ENCODE data around the gene BTN1A1.

DNA sequence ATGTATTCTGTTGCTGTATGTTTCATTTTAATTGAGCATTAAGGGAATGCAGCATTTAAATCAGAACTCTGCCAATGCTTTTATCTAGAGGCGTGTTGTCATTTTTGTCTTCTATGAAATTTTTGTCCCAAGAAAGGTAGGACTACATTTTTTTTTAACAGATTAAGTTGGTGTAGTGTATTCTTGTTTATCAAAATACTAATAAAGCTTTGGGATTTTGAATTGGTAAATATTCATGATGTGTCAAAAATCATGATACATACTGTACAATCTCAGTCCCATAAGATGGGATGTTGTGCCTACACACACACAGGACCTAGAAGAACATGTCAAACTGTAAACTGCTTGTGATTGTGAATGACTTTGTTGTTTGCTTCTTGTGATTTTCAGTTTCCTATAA lies 26.8 kb downstream of the BTN1A1 start:
- TF ChIP-seq CTCF (IDR thresholded peaks at IDR 0.05) (no peak), TCF7L2 (IDR thresholded peaks at IDR 0.05; ENCODE audit: low read depth, low read length) (no peak)
- TF ChIP-seq, protein P1, sequence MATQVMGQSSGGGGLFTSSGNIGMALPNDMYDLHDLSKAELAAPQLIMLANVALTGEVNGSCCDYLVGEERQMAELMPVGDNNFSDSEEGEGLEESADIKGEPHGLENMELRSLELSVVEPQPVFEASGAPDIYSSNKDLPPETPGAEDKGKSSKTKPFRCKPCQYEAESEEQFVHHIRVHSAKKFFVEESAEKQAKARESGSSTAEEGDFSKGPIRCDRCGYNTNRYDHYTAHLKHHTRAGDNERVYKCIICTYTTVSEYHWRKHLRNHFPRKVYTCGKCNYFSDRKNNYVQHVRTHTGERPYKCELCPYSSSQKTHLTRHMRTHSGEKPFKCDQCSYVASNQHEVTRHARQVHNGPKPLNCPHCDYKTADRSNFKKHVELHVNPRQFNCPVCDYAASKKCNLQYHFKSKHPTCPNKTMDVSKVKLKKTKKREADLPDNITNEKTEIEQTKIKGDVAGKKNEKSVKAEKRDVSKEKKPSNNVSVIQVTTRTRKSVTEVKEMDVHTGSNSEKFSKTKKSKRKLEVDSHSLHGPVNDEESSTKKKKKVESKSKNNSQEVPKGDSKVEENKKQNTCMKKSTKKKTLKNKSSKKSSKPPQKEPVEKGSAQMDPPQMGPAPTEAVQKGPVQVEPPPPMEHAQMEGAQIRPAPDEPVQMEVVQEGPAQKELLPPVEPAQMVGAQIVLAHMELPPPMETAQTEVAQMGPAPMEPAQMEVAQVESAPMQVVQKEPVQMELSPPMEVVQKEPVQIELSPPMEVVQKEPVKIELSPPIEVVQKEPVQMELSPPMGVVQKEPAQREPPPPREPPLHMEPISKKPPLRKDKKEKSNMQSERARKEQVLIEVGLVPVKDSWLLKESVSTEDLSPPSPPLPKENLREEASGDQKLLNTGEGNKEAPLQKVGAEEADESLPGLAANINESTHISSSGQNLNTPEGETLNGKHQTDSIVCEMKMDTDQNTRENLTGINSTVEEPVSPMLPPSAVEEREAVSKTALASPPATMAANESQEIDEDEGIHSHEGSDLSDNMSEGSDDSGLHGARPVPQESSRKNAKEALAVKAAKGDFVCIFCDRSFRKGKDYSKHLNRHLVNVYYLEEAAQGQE (IDR thresholded peaks at IDR 0.05; ENCODE audit: insufficient read depth in 1 of 2, low read depth in 2 of 2, low read length in 1 of 2): no peak

All from Panc1 (cell line).